Naive thymus-derived CD4-positive, alpha-beta T cell (primary cell): ENCODE data around the gene NCKAP5L. TPM values are rescaled to one million over a fixed set of nuclear protein-coding genes. Genes with fewer than 3 reads are reported as not detected.

ENCODE experiments used
- ATAC-seq: fragments of 150-1000 bp; cut with Tn5 transposase; 2 replicates; pipeline ENCODE4 v1.10.0; 2021; ENCODE audit warnings: mild to moderate bottlenecking, moderate library complexity
- CTCF ChIA-PET: fragments of 350-600 bp; sonication (Branson Sonifier 250); formaldehyde crosslinking; loops from one replicate; lab custom pipeline; 2021; ENCODE audit warnings: antibody characterized with exemption; lab: Charles Lee
- POLR2A ChIA-PET: fragments of 350-600 bp; sonication (Branson Sonifier 250); formaldehyde crosslinking; loops from one replicate; lab custom pipeline; 2021; ENCODE audit warnings: antibody characterized with exemption, inconsistent platforms; lab: Charles Lee
- DNase-seq, 9 donors: peaks; one replicate each; pipeline versions ENCODE4 v3.0.0 to v3.0.0-alpha.2; 2020 to 2022; ENCODE audit warnings: mixed read lengths in 1 of 9
- H3K27ac ChIP-seq: one replicate; pipeline ENCODE4 v1.7.0; 2013; ENCODE audit warnings: mild to moderate bottlenecking, low read depth, low read length, moderate library complexity
- H3K27me3 ChIP-seq, 2 donors: one replicate each; pipeline ENCODE4 v1.7.0; 2013; ENCODE audit warnings: low read length in 2 of 2, mild to moderate bottlenecking in 2 of 2, moderate library complexity in 2 of 2; ENCODE audit not compliant: control insufficient read depth in 2 of 2, insufficient read depth in 2 of 2
- H3K36me3 ChIP-seq, 3 experiments: 1 replicate in 2 of 3; 2 replicates in 1 of 3; pipeline ENCODE4 v1.7.0; 2013; ENCODE audit warnings: low read length in 3 of 3, mild to moderate bottlenecking in 3 of 3, moderate library complexity in 1 of 3; ENCODE audit not compliant: insufficient read depth in 3 of 3, control insufficient read depth in 2 of 3
- H3K4me1 ChIP-seq, 2 donors: one replicate each; pipeline ENCODE4 v1.7.0; 2013; ENCODE audit warnings: low read length in 2 of 2, mild to moderate bottlenecking in 2 of 2, moderate library complexity in 1 of 2; ENCODE audit not compliant: control insufficient read depth in 2 of 2, insufficient read depth in 2 of 2
- H3K4me3 ChIP-seq: 2 replicates; pipeline ENCODE4 v1.7.0; 2013; ENCODE audit warnings: mild to moderate bottlenecking, low read length
- H3K9me3 ChIP-seq, 3 experiments: 1 replicate in 2 of 3; 2 replicates in 1 of 3; pipeline ENCODE4 v1.7.0; 2013; ENCODE audit warnings: low read length in 3 of 3; ENCODE audit not compliant: control insufficient read depth in 2 of 3
- H3K27ac Mint-ChIP-seq, 9 donors: one replicate each; pipeline ENCODE4 v1.8.0; 2020 to 2022; ENCODE audit warnings: mixed read lengths in 9 of 9, mild to moderate bottlenecking in 8 of 9, moderate library complexity in 5 of 9, inconsistent platforms in 2 of 9
- H3K27me3 Mint-ChIP-seq, 5 donors: one replicate each; pipeline ENCODE4 v1.8.0; 2021 to 2022; ENCODE audit warnings: mixed read lengths in 5 of 5, mild to moderate bottlenecking in 1 of 5
- H3K36me3 Mint-ChIP-seq, 5 donors: one replicate each; pipeline ENCODE4 v1.8.0; 2020 to 2022; ENCODE audit warnings: mixed read lengths in 5 of 5, mild to moderate bottlenecking in 3 of 5, inconsistent platforms in 1 of 5
- H3K4me1 Mint-ChIP-seq, 7 donors: one replicate each; pipeline ENCODE4 v1.8.0; 2020 to 2022; ENCODE audit warnings: mixed read lengths in 7 of 7, mild to moderate bottlenecking in 3 of 7, inconsistent platforms in 1 of 7
- H3K4me3 Mint-ChIP-seq, 10 donors: one replicate each; pipeline ENCODE4 v1.8.0; 2020 to 2022; ENCODE audit warnings: mild to moderate bottlenecking in 10 of 10, mixed read lengths in 10 of 10, moderate library complexity in 6 of 10, inconsistent platforms in 2 of 10
- H3K9me3 Mint-ChIP-seq, 11 donors: one replicate each; pipeline ENCODE4 v1.8.0; 2020 to 2022; ENCODE audit warnings: mixed read lengths in 11 of 11, mild to moderate bottlenecking in 4 of 11, inconsistent platforms in 1 of 11, moderate library complexity in 1 of 11
- intact Hi-C, 2 donors: fragments of 100-400 bp; cut with micrococcal nuclease; formaldehyde crosslinking; loops; one replicate each; pipeline ENCODE4 v1.15.1; 2023
- polyA plus RNA-seq, 2 donors: library from polyadenylated mRNA; unstranded; fragments of 300-500 nt; fragmentation: Illumina TruSeq; gene quantifications; one replicate each; pipeline ENCODE4 v1.2.3, GENCODE V29; 2021
- total RNA-seq, 6 experiments: library from RNA in 5 of 6; stranded (reverse) in 5 of 6; gene quantifications; 1 replicate in 5 of 6; 2 replicates in 1 of 6; pipeline ENCODE4 v1.2.3 and lab custom pipeline; 2021 to 2026

Gene NCKAP5L
- total RNA-seq (10 to 100 TPM in 4 of 5 experiments, 1 to 10 TPM in 1; 4.3 to 27.5 (median 12.0) TPM), polyA plus RNA-seq (1 to 10 TPM; 1.8 to 5.4 TPM), total RNA-seq (lab: John Stamatoyannopoulos, UW) (31.6 reads per million, percentile 61 among the genes with 10 or more reads in this experiment)

GRCh38 chr12:49828133-49829091, at the start of gene NCKAP5L:
Gene NCKAP5L, minus strand, starts transcription at chr12:49828413. Its CDS starts 24,369 bp downstream, at chr12:49804044.
- intact Hi-C loops = loop anchor here (1.0 to 10.0 kb wide), 12 partner anchors 11 to 1994 kb away; partner anchors contain the start of genes BCDIN3D (in 2 of the 2), PRPF40B (in 2 of the 2), RACGAP1 (in 2 of the 2) and TMBIM6 (in 2 of the 2)
- Histone ChIP-seq H3K9me3 (no peaks in the 10 kb centered on the region), H3K36me3 (no peaks in the 10 kb centered on the region), H3K4me3 (peak within 1 kb of the TSS; percentile 82), H3K27ac (peak within 1 kb of the TSS; percentile 79), H3K27me3 (no peaks in the 10 kb centered on the region), H3K4me1 (peaks cover 8 to 16% of the 10 kb centered on the region in 2 donors)
- POLR2A ChIA-PET = interaction anchor here (0.6 to 4.1 kb wide), 12 partner anchors 10 to 697 kb away, joined by 3 to 43 read pairs (median 4); partner anchors contain the start of genes BCDIN3D, COX14, TMBIM6 and TUBA1B
- peak; percentile 96 for ATAC-seq
- peaks cover 0 to 13% (median 0%) of the 10 kb centered on the region in 5 donors for H3K27me3 Mint-ChIP-seq
- H3K36me3 Mint-ChIP-seq = peaks cover 0 to 2% (median 0%) of the 10 kb centered on the region in 5 donors
- peaks cover 0 to 3% (median 0%) of the 10 kb centered on the region in 11 donors for H3K9me3 Mint-ChIP-seq
- CTCF ChIA-PET = interaction anchor here (0.8 to 1.5 kb wide), 3 partner anchors 12 to 112 kb away, joined by 3 to 4 read pairs (median 3); partner anchors contain the start of gene TMBIM6
- DNase-seq = peak; percentile 86 to 94 (median 93)
- H3K4me3 Mint-ChIP-seq = peak within 1 kb of the TSS; percentile 88 to 99 (median 96)
- peak within 1 kb of the TSS; percentile 89 to 99 (median 95) for H3K27ac Mint-ChIP-seq
- peaks cover 7 to 42% (median 30%) of the 10 kb centered on the region in 7 donors for H3K4me1 Mint-ChIP-seq

GRCh38 chr12:49877066-49877465, 48.9 kb upstream of the NCKAP5L start:
- Histone ChIP-seq H3K36me3 (no peaks in the 10 kb centered on the region), H3K4me1 (no peaks in the 10 kb centered on the region), H3K27me3 (no peaks in the 10 kb centered on the region), H3K4me3 (no peak overlapping the region), H3K9me3 (no peaks in the 10 kb centered on the region), H3K27ac (no peak overlapping the region)
- Mint-ChIP-seq H3K27me3 (peaks cover 0 to 3% (median 0%) of the 10 kb centered on the region in 5 donors), H3K36me3 (peaks cover 0 to 3% (median 0%) of the 10 kb centered on the region in 5 donors), H3K4me3 (no peak overlapping the region), H3K4me1 (peaks cover 0 to 4% (median 0%) of the 10 kb centered on the region in 7 donors), H3K27ac (no peak overlapping the region), H3K9me3 (peaks cover 0 to 33% (median 0%) of the 10 kb centered on the region in 11 donors)
- POLR2A ChIA-PET = no interaction called here
- no peak for DNase-seq
- no peak for ATAC-seq
- CTCF ChIA-PET = no interaction called here
- intact Hi-C loops = no loop called here

- H3K4me3 Mint-ChIP-seq = no peak overlapping the region
- DNase-seq = no peak
- peaks cover 0 to 3% (median 0%) of the 10 kb centered on the region in 5 donors for H3K36me3 Mint-ChIP-seq
- H3K9me3 ChIP-seq = no peaks in the 10 kb centered on the region
- no peak overlapping the region for H3K27ac Mint-ChIP-seq
- intact Hi-C loops = no loop called here
- H3K9me3 Mint-ChIP-seq = peaks cover 0 to 33% (median 0%) of the 10 kb centered on the region in 11 donors
- H3K36me3 ChIP-seq = no peaks in the 10 kb centered on the region
- ChIA-PET CTCF (no interaction called here), POLR2A (no interaction called here)
- peaks cover 0 to 4% (median 0%) of the 10 kb centered on the region in 7 donors for H3K4me1 Mint-ChIP-seq
- H3K4me3 ChIP-seq = no peak overlapping the region
- H3K4me1 ChIP-seq = no peaks in the 10 kb centered on the region
- H3K27me3 ChIP-seq = no peaks in the 10 kb centered on the region
- no peak overlapping the region for H3K27ac ChIP-seq
- no peak for ATAC-seq
- peaks cover 0 to 3% (median 0%) of the 10 kb centered on the region in 5 donors for H3K27me3 Mint-ChIP-seq
Measured at GRCh38 chr12:49876070-49876469, 47.9 kb upstream of the NCKAP5L start.

GRCh38 chr12:49875115-49875720, 47.0 kb upstream of the NCKAP5L start:
- no peaks in the 10 kb centered on the region for H3K9me3 ChIP-seq
- intact Hi-C loops = no loop called here
- H3K4me1 Mint-ChIP-seq = peaks cover 0 to 4% (median 0%) of the 10 kb centered on the region in 7 donors
- H3K4me3 Mint-ChIP-seq = no peak overlapping the region
- H3K9me3 Mint-ChIP-seq = peaks cover 0 to 26% (median 0%) of the 10 kb centered on the region in 11 donors
- peak overlapping the region in 1 of 9 donors; percentile 44 for H3K27ac Mint-ChIP-seq
- H3K27ac ChIP-seq = no peak overlapping the region
- H3K27me3 Mint-ChIP-seq = peaks cover 0 to 3% (median 0%) of the 10 kb centered on the region in 5 donors
- H3K36me3 ChIP-seq = no peaks in the 10 kb centered on the region
- ChIA-PET POLR2A (no interaction called here), CTCF (no interaction called here)
- H3K4me1 ChIP-seq = no peaks in the 10 kb centered on the region
- ATAC-seq (no peak), DNase-seq (no peak)
- no peaks in the 10 kb centered on the region for H3K27me3 ChIP-seq
- H3K4me3 ChIP-seq = no peak overlapping the region
- peaks cover 0 to 3% (median 0%) of the 10 kb centered on the region in 5 donors for H3K36me3 Mint-ChIP-seq

- H3K36me3 ChIP-seq = no peaks in the 10 kb centered on the region
- no peak overlapping the region for H3K4me3 Mint-ChIP-seq
- intact Hi-C loops = no loop called here
- no peak overlapping the region for H3K4me3 ChIP-seq
- peaks cover 0 to 4% (median 0%) of the 10 kb centered on the region in 7 donors for H3K4me1 Mint-ChIP-seq
- H3K27ac Mint-ChIP-seq = no peak overlapping the region
- H3K9me3 Mint-ChIP-seq = peaks cover 0 to 19% (median 0%) of the 10 kb centered on the region in 11 donors
- ChIA-PET POLR2A (no interaction called here), CTCF (no interaction called here)
- DNase-seq = no peak
- H3K27ac ChIP-seq = no peak overlapping the region
- no peak for ATAC-seq
- peaks cover 0 to 3% (median 0%) of the 10 kb centered on the region in 5 donors for H3K27me3 Mint-ChIP-seq
- H3K27me3 ChIP-seq = no peaks in the 10 kb centered on the region
- H3K4me1 ChIP-seq = no peaks in the 10 kb centered on the region
- H3K36me3 Mint-ChIP-seq = no peaks in the 10 kb centered on the region
- H3K9me3 ChIP-seq = no peaks in the 10 kb centered on the region
Measured at GRCh38 chr12:49874142-49874897, 46.1 kb upstream of the NCKAP5L start.
